ENCODE measurements around the gene SNX1. TPM values are rescaled to one million over a fixed set of nuclear protein-coding genes. Genes with fewer than 3 reads are reported as not detected.

The SNX1 gene
- polyA plus RNA-seq, 1 donor (not counting 4 experiments of a cell fraction or from before 2014, with no cell fraction given): 90.2 TPM

GRCh38 chr15:64102497-64102896, 6.7 kb downstream of the SNX1 start:
- no peak for TF ChIP-seq CTCF (optimal IDR thresholded peaks at IDR 0.05 in 1 of 3, IDR thresholded peaks at IDR 0.05 in 1 of 3, conservative IDR thresholded peaks at IDR 0.05 in 1 of 3; ENCODE audit: extremely low read depth in 1 of 3, insufficient read depth in 2 of 3, low read length in 3 of 3)
- TF ChIP-seq EZH2 (IDR thresholded peaks at IDR 0.05; ENCODE audit: low read length): no peak
- DNase-seq (ENCODE audit: low read depth, low spot score) (no peak), FAIRE-seq (no peak)
- Histone ChIP-seq H3K4me1 (ENCODE audit: control insufficient read depth, extremely low read depth, insufficient read depth, low read length) (peaks cover 26% of the 10 kb centered on the region), H4K20me1 (ENCODE audit: control insufficient read depth, extremely low read depth, insufficient read depth, low read length) (no peaks in the 10 kb centered on the region), H3K27ac (ENCODE audit: control insufficient read depth, insufficient read depth, low read length) (no peak overlapping the region), H3K9me1 (ENCODE audit: control insufficient read depth, extremely low read depth, insufficient read depth, low read length) (peaks cover 6% of the 10 kb centered on the region), H3K9ac (ENCODE audit: control insufficient read depth, extremely low read depth, insufficient read depth, low read length) (no peak overlapping the region), H3K9me3 (ENCODE audit: control insufficient read depth, low read depth, low read length) (no peaks in the 10 kb centered on the region), H3K27me3 (ENCODE audit: control insufficient read depth, extremely low read depth, insufficient read depth, low read length) (no peaks in the 10 kb centered on the region), H3K79me2 (ENCODE audit: control insufficient read depth, insufficient read depth, low read length) (peaks cover 97% of the 10 kb centered on the region), H2AFZ (ENCODE audit: control insufficient read depth, low read length) (no peak overlapping the region), H3K36me3 (ENCODE audit: control insufficient read depth in 2 of 2, extremely low read depth in 1 of 2, insufficient read depth in 2 of 2, low read length in 2 of 2) (peaks cover 0 to 5% of the 10 kb centered on the region in 2 experiments), H3K4me2 (ENCODE audit: control insufficient read depth, extremely low read depth, insufficient read depth, low read depth, low read length) (no peak overlapping the region), H3K4me3 (ENCODE audit: control insufficient read depth in 2 of 3, extremely low read depth in 1 of 3, insufficient read depth in 2 of 3, low read depth in 1 of 3, low read length in 3 of 3) (no peak overlapping the region)
- dilution Hi-C loops (cut with MboI; ENCODE audit: extremely low pct_ligation_motif_present, low sequenced_read_pairs): no loop called here

GRCh38 chr15:64105113-64105704, 9.4 kb downstream of the SNX1 start:
- peaks cover 92% of the 10 kb centered on the region for H3K79me2 ChIP-seq (ENCODE audit: control insufficient read depth, insufficient read depth, low read length)
- DNase-seq (ENCODE audit: low read depth, low spot score) (no peak), FAIRE-seq (no peak)
- H3K4me1 ChIP-seq (ENCODE audit: control insufficient read depth, extremely low read depth, insufficient read depth, low read length): peaks cover 6% of the 10 kb centered on the region
- H3K9me3 ChIP-seq (ENCODE audit: control insufficient read depth, low read depth, low read length): no peaks in the 10 kb centered on the region
- H3K27me3 ChIP-seq (ENCODE audit: control insufficient read depth, extremely low read depth, insufficient read depth, low read length): no peaks in the 10 kb centered on the region
- peaks cover 2% of the 10 kb centered on the region for H3K9me1 ChIP-seq (ENCODE audit: control insufficient read depth, extremely low read depth, insufficient read depth, low read length)
- TF ChIP-seq CTCF (optimal IDR thresholded peaks at IDR 0.05 in 1 of 3, IDR thresholded peaks at IDR 0.05 in 1 of 3, conservative IDR thresholded peaks at IDR 0.05 in 1 of 3; ENCODE audit: extremely low read depth in 1 of 3, insufficient read depth in 2 of 3, low read length in 3 of 3) (no peak), EZH2 (IDR thresholded peaks at IDR 0.05; ENCODE audit: low read length) (no peak)
- H2AFZ ChIP-seq (ENCODE audit: control insufficient read depth, low read length): no peak overlapping the region
- no peak overlapping the region for H3K4me2 ChIP-seq (ENCODE audit: control insufficient read depth, extremely low read depth, insufficient read depth, low read depth, low read length)
- H3K9ac ChIP-seq (ENCODE audit: control insufficient read depth, extremely low read depth, insufficient read depth, low read length): no peak overlapping the region
- H3K4me3 ChIP-seq (ENCODE audit: control insufficient read depth in 2 of 3, extremely low read depth in 1 of 3, insufficient read depth in 2 of 3, low read depth in 1 of 3, low read length in 3 of 3): no peak overlapping the region
- no peak overlapping the region for H3K27ac ChIP-seq (ENCODE audit: control insufficient read depth, insufficient read depth, low read length)
- H3K36me3 ChIP-seq (ENCODE audit: control insufficient read depth in 2 of 2, extremely low read depth in 1 of 2, insufficient read depth in 2 of 2, low read length in 2 of 2): peaks cover 0 to 5% of the 10 kb centered on the region in 2 experiments
- no peaks in the 10 kb centered on the region for H4K20me1 ChIP-seq (ENCODE audit: control insufficient read depth, extremely low read depth, insufficient read depth, low read length)
- dilution Hi-C loops (cut with MboI; ENCODE audit: extremely low pct_ligation_motif_present, low sequenced_read_pairs): no loop called here

Measured in keratinocyte (primary cell).